ENCODE results near the gene SMC1B.

DNA sequence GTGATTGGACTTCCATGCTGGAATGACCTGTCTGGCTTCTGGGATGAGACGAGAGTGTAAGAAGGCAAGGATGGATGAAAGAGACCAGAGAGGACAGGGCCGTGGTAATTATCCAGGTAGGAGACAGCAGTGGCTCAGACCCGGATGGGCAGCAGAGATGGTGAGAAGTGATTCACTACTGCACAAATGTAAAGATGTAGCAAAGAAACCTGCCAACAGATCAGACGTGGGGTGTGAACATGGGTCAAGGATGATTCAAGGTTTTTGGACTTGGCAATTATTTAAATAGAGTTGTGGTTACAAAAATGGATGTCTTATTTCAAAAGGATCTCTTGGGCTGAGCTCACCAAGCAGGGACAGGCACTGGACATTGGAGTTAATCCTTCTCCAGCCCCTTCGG is 32.8 kb upstream of the SMC1B start:
- no peak for TF ChIP-seq EZH2 (IDR thresholded peaks at IDR 0.05; ENCODE audit: low read depth)
- TF ChIP-seq, protein P1, sequence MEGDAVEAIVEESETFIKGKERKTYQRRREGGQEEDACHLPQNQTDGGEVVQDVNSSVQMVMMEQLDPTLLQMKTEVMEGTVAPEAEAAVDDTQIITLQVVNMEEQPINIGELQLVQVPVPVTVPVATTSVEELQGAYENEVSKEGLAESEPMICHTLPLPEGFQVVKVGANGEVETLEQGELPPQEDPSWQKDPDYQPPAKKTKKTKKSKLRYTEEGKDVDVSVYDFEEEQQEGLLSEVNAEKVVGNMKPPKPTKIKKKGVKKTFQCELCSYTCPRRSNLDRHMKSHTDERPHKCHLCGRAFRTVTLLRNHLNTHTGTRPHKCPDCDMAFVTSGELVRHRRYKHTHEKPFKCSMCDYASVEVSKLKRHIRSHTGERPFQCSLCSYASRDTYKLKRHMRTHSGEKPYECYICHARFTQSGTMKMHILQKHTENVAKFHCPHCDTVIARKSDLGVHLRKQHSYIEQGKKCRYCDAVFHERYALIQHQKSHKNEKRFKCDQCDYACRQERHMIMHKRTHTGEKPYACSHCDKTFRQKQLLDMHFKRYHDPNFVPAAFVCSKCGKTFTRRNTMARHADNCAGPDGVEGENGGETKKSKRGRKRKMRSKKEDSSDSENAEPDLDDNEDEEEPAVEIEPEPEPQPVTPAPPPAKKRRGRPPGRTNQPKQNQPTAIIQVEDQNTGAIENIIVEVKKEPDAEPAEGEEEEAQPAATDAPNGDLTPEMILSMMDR (conservative IDR thresholded peaks at IDR 0.05): no peak
